ENCODE data around the gene RAB15.

GRCh38 chr14:64939817-64940190 lies 32.3 kb downstream of the RAB15 start:
- TF ChIP-seq CTCF (IDR thresholded peaks at IDR 0.05) (no peak), POLR2A (IDR thresholded peaks at IDR 0.05) (no peak), POLR2AphosphoS5 (IDR thresholded peaks at IDR 0.05; ENCODE audit: insufficient read depth in 1 of 2, low read depth in 1 of 2) (no peak)
